ENCODE data around the gene SLC39A1. TPM values are rescaled to one million over a fixed set of nuclear protein-coding genes. Genes with fewer than 3 reads are reported as not detected.

Gene SLC39A1
- total and polyA plus RNA-seq, 2 of the 4 experiments (the other 2 are of a cell fraction) = 89.1 to 97.7 TPM

- no TSS peak for BruUV-seq (replicated peaks)
- Histone ChIP-seq H3K9me1 (ENCODE audit: insufficient read depth, low read length) (peaks cover 27% of the 10 kb centered on the region), H3K27ac (ENCODE audit: insufficient read depth, low read length) (peak overlapping the region; percentile 92), H3K9me3 (ENCODE audit: control insufficient read depth, insufficient read depth, low read length) (no peaks in the 10 kb centered on the region), H3K4me2 (ENCODE audit: low read depth, low read length) (peak overlapping the region; percentile 100), H3K27me3 (ENCODE audit: control insufficient read depth, insufficient read depth, low read length) (no peaks in the 10 kb centered on the region), H3K9ac (ENCODE audit: low read depth, low read length) (peak overlapping the region; percentile 92), H2BK120ac (ENCODE audit: low read depth, low read length) (no peak overlapping the region), H4K5ac (ENCODE audit: low read depth, low read length) (peak overlapping the region; percentile 38; the same call in 1 of the 2 replicates), H2AFZ (replicated peaks; ENCODE audit: low read length, poor library complexity) (peak overlapping the region; percentile 86), H3K23ac (ENCODE audit: low read depth, low read length) (peak overlapping the region; percentile 97), H2BK15ac (ENCODE audit: low read depth, low read length) (no peak overlapping the region), H2AK9ac (replicated peaks; ENCODE audit: low read depth, low read length, poor library complexity) (peak overlapping the region; percentile 32), H4K8ac (ENCODE audit: low read depth in 2 of 2, low read length in 2 of 2) (peak overlapping the region; percentile 19 to 67), H4K91ac (ENCODE audit: insufficient read depth, low read depth, low read length) (peak overlapping the region; percentile 44; the same call in 1 of the 2 replicates), H3K79me1 (ENCODE audit: low read depth in 1 of 2, low read length in 2 of 2) (peaks cover 22 to 77% of the 10 kb centered on the region in 2 experiments), H2BK20ac (ENCODE audit: low read depth, low read length) (no peak overlapping the region), H2AK5ac (ENCODE audit: low read depth, low read length) (peak overlapping the region; percentile 92), H3K56ac (ENCODE audit: extremely low read depth, insufficient read depth, low read length) (peak overlapping the region; percentile 61), H3K14ac (replicated peaks; ENCODE audit: low read depth, low read length) (peak overlapping the region; percentile 98), H3K4me3 (ENCODE audit: insufficient read depth, low read depth, low read length) (peak overlapping the region; percentile 78), H3K36me3 (ENCODE audit: control insufficient read depth, insufficient read depth, low read length) (peaks cover 28% of the 10 kb centered on the region), H4K20me1 (ENCODE audit: insufficient read depth, low read length) (peaks cover 42% of the 10 kb centered on the region), H2BK5ac (ENCODE audit: low read depth, low read length, poor library complexity, severe bottlenecking) (peak overlapping the region; percentile 71), H3K18ac (ENCODE audit: low read depth, low read length) (0 out of 2 replicates have a peak overlapping the region, but pooled peaks have one; percentile 15), H3K4me1 (ENCODE audit: control insufficient read depth, insufficient read depth, low read length) (peaks cover 16% of the 10 kb centered on the region), H3K4ac (ENCODE audit: low read depth, low read length) (peak overlapping the region; percentile 85)
- 3% methylated on average over 5 of the region's 13 CpGs; no CpG with 5 or more reads in 1 of the 2 experiments for WGBS, 2 experiments (ENCODE audit: extremely low coverage in 2 of 2, insufficient read length in 1 of 2)
- ATAC-seq (ENCODE audit: low read depth) (peak; percentile 6), DNase-seq (no peak)
- in situ Hi-C loops (cut with MboI; ENCODE audit: low sequenced_read_pairs) (loop anchor here (25.0 kb wide), 1 partner anchor 420 kb away; the partner anchor contains the start of genes S100A3, S100A4, S100A5 and S100A6), intact Hi-C loops (cut with micrococcal nuclease) (no loop called here), dilution Hi-C loops (cut with HindIII; ENCODE audit: low sequenced_read_pairs, unreplicated experiment) (no loop called here)
- CTCF ChIA-PET = interaction anchor here (1.3 kb wide), 1 partner anchor 11 kb away, joined by 3 read pairs; the partner anchor contains the start of gene DENND4B
- POLR2A ChIA-PET (ENCODE audit: unreplicated experiment) = interaction anchor here (0.6 to 1.0 kb wide), 3 partner anchors 11 to 33 kb away, joined by 3 to 4 read pairs (median 3); partner anchors contain the start of gene DENND4B
- TF ChIP-seq CTCF (conservative IDR thresholded peaks at IDR 0.05; ENCODE audit: low read depth, low read length) (no peak), RCOR1 (IDR thresholded peaks at IDR 0.05; ENCODE audit: insufficient replicate concordance, low read length) (no peak), MAFK (IDR thresholded peaks at IDR 0.05; ENCODE audit: low read depth, low read length) (no peak), USF2 (IDR thresholded peaks at IDR 0.05; ENCODE audit: low read depth, low read length) (no peak), RAD21 (IDR thresholded peaks at IDR 0.05; ENCODE audit: low read length) (no peak), NFE2L2 (IDR thresholded peaks at IDR 0.05; ENCODE audit: low read depth, low read length) (no peak)
Measured at GRCh38 chr1:153957744-153958110, 5.6 kb downstream of the SLC39A1 start.
